ENCODE measurements around the gene OR52M1. TPM values are rescaled to one million over a fixed set of nuclear protein-coding genes. Genes with fewer than 3 reads are reported as not detected.
"Not testable (repeated sequence)": the region's sequence is repeated elsewhere in the genome, so short reads cannot be mapped to it uniquely, and the experiment has no call there.

The OR52M1 gene
- total RNA-seq, 4 donors from 2014 or later: not detected

DNA sequence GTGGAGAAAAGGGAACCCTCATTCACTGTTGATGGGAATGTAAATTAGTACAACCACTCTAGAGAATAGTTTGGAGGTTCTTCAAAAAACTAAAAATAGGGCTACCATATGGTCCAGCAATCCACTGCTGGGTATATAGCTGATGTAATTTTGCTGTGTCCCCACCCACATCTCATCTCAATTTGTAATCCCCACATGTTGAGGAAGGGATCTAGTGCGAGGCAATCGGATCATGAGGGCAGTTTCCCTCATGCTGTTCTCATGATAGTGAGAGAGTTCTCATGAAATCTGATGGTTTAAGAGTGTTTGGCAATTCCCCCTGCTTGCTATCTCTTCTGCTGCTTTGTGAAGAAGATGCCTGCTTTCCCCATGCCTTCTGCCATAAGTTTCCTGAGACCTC lies 17.1 kb upstream of the OR52M1 start:
- 83 to 88% methylated on average over 2 of the region's 2 CpGs for WGBS, 2 donors
- no peaks in the 10 kb centered on the region for H3K4me1 ChIP-seq
- no peaks in the 10 kb centered on the region for H3K9me3 ChIP-seq
- no peak for DNase-seq
- H3K36me3 ChIP-seq: no peaks in the 10 kb centered on the region
- H3K4me3 ChIP-seq: no peak overlapping the region
- H3K27ac ChIP-seq: no peak overlapping the region
- H3K27me3 ChIP-seq: no peaks in the 10 kb centered on the region
- TF ChIP-seq POLR2A (IDR thresholded peaks at IDR 0.05): no peak
- TF ChIP-seq, protein P1, sequence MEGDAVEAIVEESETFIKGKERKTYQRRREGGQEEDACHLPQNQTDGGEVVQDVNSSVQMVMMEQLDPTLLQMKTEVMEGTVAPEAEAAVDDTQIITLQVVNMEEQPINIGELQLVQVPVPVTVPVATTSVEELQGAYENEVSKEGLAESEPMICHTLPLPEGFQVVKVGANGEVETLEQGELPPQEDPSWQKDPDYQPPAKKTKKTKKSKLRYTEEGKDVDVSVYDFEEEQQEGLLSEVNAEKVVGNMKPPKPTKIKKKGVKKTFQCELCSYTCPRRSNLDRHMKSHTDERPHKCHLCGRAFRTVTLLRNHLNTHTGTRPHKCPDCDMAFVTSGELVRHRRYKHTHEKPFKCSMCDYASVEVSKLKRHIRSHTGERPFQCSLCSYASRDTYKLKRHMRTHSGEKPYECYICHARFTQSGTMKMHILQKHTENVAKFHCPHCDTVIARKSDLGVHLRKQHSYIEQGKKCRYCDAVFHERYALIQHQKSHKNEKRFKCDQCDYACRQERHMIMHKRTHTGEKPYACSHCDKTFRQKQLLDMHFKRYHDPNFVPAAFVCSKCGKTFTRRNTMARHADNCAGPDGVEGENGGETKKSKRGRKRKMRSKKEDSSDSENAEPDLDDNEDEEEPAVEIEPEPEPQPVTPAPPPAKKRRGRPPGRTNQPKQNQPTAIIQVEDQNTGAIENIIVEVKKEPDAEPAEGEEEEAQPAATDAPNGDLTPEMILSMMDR (IDR thresholded peaks at IDR 0.05): no peak
- intact Hi-C loops (cut with DNase I): no loop called here

DNA sequence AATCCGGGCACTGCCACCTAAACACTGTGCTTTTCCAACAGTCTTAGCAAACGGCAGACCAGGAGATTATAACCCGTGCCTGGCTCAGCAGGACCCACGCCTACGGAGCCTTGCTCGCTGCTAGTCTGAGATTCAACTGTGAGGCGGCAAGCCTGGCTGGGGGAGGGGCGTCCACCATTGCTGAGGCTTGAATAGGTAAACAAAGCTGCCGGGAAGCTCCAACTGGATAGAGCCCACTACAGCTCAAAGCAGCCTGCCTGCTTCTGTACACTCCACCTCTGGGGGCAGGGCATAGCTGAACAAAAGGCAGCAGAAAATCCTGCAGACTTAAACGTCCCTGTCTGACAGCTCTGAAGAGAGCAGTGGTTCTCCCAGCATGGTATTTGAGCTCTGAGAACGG lies 13.3 kb upstream of the OR52M1 start:
- WGBS, 2 donors: 38% methylated on average over 1 of the region's 11 CpGs; no CpG with 5 or more reads in 1 of the 2 donors
- intact Hi-C loops (cut with DNase I); H3K36me3 ChIP-seq; H3K27ac ChIP-seq; DNase-seq; H3K9me3 ChIP-seq; H3K27me3 ChIP-seq; H3K4me1 ChIP-seq; H3K4me3 ChIP-seq: not testable (repeated sequence)

DNA sequence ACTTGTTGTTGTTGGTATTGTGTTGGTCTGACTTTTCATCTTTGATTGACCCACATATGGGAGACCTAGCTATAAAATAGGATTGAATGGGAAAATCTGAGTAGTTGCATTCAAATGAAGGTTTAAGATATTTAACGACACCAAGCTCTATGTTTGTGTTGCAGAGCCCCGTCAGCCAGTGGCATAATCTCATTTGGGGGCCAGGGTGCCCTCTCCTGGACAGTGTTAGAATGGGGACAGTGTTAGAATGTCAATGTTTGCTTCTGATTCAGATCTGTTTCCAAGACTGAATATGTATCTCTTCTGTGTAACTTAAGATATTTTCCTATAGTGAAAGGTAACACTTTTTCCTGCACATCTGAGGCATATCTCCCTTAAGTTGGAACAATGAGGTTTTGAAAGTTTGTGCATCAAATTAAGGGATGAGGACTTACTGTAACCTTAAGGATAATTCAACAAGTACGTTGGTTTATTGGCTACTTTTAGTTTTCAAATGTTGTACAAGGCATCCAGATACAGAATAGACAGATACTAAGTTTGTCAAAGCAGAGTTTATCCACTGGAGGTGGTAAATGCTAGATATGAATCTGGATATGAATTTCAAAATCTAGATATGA lies 5.3 kb upstream of the OR52M1 start:
- intact Hi-C loops (cut with DNase I): no loop called here
- TF ChIP-seq POLR2A (IDR thresholded peaks at IDR 0.05): no peak
- TF ChIP-seq, protein P1 (IDR thresholded peaks at IDR 0.05): peak; percentile 20 to 67 (median 58)
- Histone ChIP-seq H3K4me3 (no peak overlapping the region), H3K4me1 (no peaks in the 10 kb centered on the region), H3K36me3 (no peaks in the 10 kb centered on the region), H3K27me3 (no peaks in the 10 kb centered on the region), H3K9me3 (no peaks in the 10 kb centered on the region), H3K27ac (no peak overlapping the region)
- DNase-seq: no peak
- WGBS, 2 donors: 24 to 28% methylated on average over 3 of the region's 3 CpGs

DNA sequence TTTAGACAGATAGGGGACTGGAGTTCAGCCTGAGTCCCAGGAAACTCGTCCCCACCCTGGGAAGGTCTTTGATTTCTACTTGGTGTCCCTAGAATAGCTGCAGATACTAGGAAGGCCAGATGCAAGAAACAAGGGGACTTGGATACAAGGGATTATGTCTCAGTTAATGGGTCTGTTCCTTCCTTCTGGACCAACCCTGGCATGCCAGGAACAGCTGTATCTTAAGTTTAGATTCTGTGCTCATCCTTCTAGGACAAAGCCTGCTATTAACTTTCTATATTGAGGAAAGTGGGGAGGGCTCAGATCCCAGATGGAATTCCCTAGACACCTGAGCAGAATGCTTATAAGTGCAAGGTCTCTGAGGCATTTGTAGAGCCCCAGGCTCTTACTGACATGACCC lies 3.9 kb upstream of the OR52M1 start:
- H3K4me3 ChIP-seq: no peak overlapping the region
- H3K36me3 ChIP-seq: no peaks in the 10 kb centered on the region
- intact Hi-C loops (cut with DNase I): no loop called here

DNA sequence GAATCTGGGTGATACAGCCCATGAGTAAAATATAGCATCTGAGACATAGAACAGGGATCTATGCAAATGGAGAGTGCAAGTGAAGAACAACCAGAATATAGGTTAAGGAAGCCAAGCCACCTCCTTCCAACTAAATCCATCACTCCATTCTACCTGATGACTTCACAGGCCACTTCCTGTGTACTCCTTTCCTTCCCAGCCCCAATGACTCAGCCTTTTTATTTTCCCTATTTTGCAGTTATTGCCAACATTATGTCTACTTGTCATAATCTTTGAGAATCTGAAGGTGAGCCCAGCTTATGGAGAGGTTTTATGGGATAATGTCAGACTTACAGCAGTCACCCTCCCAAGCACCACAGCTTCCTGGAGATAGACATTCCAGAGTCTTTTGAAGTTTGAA lies 1.4 kb upstream of the OR52M1 start:
- no peak for DNase-seq
- H3K27ac ChIP-seq: no peak overlapping the region
- H3K4me3 ChIP-seq: no peak overlapping the region
- TF ChIP-seq POLR2A (IDR thresholded peaks at IDR 0.05): no peak
- TF ChIP-seq, protein P1 (IDR thresholded peaks at IDR 0.05): no peak
- no peaks in the 10 kb centered on the region for H3K4me1 ChIP-seq
- H3K27me3 ChIP-seq: no peaks in the 10 kb centered on the region
- H3K36me3 ChIP-seq: no peaks in the 10 kb centered on the region
- no peaks in the 10 kb centered on the region for H3K9me3 ChIP-seq
- intact Hi-C loops (cut with DNase I): no loop called here

More for the DNA sequence above, 3.9 kb upstream of the OR52M1 start:
- Histone ChIP-seq H3K9me3 (no peaks in the 10 kb centered on the region), H3K27ac (no peak overlapping the region), H3K4me1 (no peaks in the 10 kb centered on the region), H3K27me3 (no peaks in the 10 kb centered on the region)
- DNase-seq: no peak
- TF ChIP-seq POLR2A (IDR thresholded peaks at IDR 0.05): no peak
- TF ChIP-seq, protein P1 (IDR thresholded peaks at IDR 0.05): no peak
- WGBS, 2 donors: 0 to 43% methylated on average over 1 of the region's 1 CpG

DNA sequence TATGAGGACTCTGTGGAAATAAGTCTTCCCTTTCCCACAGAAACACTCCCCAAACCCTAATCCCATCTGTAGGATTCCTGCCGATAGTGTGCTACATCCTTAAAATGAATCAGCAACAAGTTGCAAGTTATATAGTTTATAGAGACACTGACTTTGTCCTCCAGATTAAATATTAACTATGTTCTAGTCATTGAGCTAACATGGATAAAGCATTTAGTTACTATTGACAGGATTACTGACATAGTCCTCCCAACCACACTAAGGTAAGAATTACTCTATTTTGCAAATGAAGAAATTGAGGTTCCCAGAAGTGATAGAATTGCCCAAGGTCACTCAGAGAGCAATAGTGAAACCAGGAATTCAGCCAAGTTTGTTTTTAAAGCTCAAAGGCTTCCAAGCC lies 1.9 kb downstream of the OR52M1 start:
- intact Hi-C loops (cut with DNase I): no loop called here
- TF ChIP-seq POLR2A (IDR thresholded peaks at IDR 0.05): no peak
- TF ChIP-seq, protein P1 (IDR thresholded peaks at IDR 0.05): no peak
- Histone ChIP-seq H3K27me3 (peaks cover 0 to 3% (median 0%) of the 10 kb centered on the region in 4 donors), H3K36me3 (no peaks in the 10 kb centered on the region), H3K4me3 (no peak overlapping the region), H3K4me1 (no peaks in the 10 kb centered on the region), H3K9me3 (peaks cover 0 to 9% (median 0%) of the 10 kb centered on the region in 3 donors), H3K27ac (no peak overlapping the region)
- no peak for DNase-seq
- 59 to 81% methylated on average over 1 of the region's 1 CpG for WGBS, 2 donors
